Transverse colon (tissue), 4 donors: Measurements from ENCODE around the gene PNMA8C.

ENCODE experiments used
- POLR2A ChIP-seq: fragments of 450-650 bp; IDR thresholded peaks from one replicate; pipeline ENCODE4 v1.6.1; 2016; ENCODE audit warnings: antibody characterized with exemption, mild to moderate bottlenecking, moderate library complexity
- POLR2AphosphoS5 ChIP-seq, 3 donors: sonication (generic); formaldehyde crosslinking; IDR thresholded peaks; one replicate each; pipeline ENCODE4 v1.6.1; 2016; ENCODE audit warnings: antibody characterized with exemption in 3 of 3
- TF ChIP-seq, protein P1 (sequence below), 5 experiments: fragments of 200-600 bp in 3 of 5; fragments of 450-650 bp in 2 of 5; sonication (generic) in 3 of 5; IDR thresholded peaks; 1 replicate in 2 of 5; 2 replicates in 3 of 5; pipeline ENCODE4 v1.5.1; 2016 to 2017; ENCODE audit warnings: antibody characterized with exemption in 5 of 5, inconsistent platforms in 3 of 5, mild to moderate bottlenecking in 2 of 5, moderate library complexity in 1 of 5

DNA sequence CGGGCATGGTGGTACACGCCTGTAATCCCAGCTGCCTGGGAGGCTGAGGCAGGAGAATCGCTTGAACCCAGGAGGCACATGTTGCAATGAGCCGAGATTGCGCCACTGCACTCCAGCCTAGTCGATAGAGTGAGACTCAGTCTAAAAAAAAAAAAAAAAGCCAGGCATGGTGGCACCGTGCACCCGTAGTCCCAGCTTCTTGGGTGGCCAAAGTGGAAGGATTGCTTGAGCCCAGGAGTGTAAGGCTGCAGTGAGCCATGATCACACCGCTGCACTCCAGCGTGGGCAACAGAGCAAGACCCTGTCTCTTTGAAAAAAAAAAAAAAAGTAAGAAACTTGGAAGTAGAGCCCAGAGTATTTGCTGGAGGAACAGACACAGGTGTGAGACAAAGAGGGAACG is 43.1 kb downstream of the PNMA8C start:
- TF ChIP-seq, protein P1, sequence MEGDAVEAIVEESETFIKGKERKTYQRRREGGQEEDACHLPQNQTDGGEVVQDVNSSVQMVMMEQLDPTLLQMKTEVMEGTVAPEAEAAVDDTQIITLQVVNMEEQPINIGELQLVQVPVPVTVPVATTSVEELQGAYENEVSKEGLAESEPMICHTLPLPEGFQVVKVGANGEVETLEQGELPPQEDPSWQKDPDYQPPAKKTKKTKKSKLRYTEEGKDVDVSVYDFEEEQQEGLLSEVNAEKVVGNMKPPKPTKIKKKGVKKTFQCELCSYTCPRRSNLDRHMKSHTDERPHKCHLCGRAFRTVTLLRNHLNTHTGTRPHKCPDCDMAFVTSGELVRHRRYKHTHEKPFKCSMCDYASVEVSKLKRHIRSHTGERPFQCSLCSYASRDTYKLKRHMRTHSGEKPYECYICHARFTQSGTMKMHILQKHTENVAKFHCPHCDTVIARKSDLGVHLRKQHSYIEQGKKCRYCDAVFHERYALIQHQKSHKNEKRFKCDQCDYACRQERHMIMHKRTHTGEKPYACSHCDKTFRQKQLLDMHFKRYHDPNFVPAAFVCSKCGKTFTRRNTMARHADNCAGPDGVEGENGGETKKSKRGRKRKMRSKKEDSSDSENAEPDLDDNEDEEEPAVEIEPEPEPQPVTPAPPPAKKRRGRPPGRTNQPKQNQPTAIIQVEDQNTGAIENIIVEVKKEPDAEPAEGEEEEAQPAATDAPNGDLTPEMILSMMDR (IDR thresholded peaks at IDR 0.05): no peak
- TF ChIP-seq POLR2A (no peak), POLR2AphosphoS5 (IDR thresholded peaks at IDR 0.05) (no peak)
